GM19240 (cell line): ENCODE results near the gene MVB12B.

ENCODE experiments used
- DNase-seq: peaks from one replicate; pipeline ENCODE4 v3.0.0; 2011; ENCODE audit warnings: low spot score; ENCODE audit not compliant: insufficient read length

The MVB12B gene

GRCh38 chr9:126489581-126490213 is 163.1 kb downstream of the MVB12B start:
- DNase-seq = no peak

- DNase-seq = no peak
Measured at GRCh38 chr9:126490214-126490631, 163.6 kb downstream of the MVB12B start.

- peak; percentile 40 for DNase-seq
Measured at GRCh38 chr9:126490871-126491567, 164.4 kb downstream of the MVB12B start.

- DNase-seq = no peak
Measured at GRCh38 chr9:126491568-126491879, 164.9 kb downstream of the MVB12B start.

GRCh38 chr9:126491949-126492348 is 165.3 kb downstream of the MVB12B start:
- no peak for DNase-seq

- no peak for DNase-seq
Measured at GRCh38 chr9:126494264-126494663, 167.6 kb downstream of the MVB12B start.

GRCh38 chr9:126494746-126495145 is 168.1 kb downstream of the MVB12B start:
- DNase-seq = no peak

- DNase-seq = no peak
Measured at GRCh38 chr9:126495411-126496180, 169.0 kb downstream of the MVB12B start.

- DNase-seq = no peak
Measured at GRCh38 chr9:126496181-126496576, 169.6 kb downstream of the MVB12B start.

- DNase-seq = no peak
Measured at GRCh38 chr9:126496781-126497659, 170.4 kb downstream of the MVB12B start.

GRCh38 chr9:126497660-126498275 is 171.1 kb downstream of the MVB12B start:
- no peak for DNase-seq

- no peak for DNase-seq
Measured at GRCh38 chr9:126498331-126498730, 171.7 kb downstream of the MVB12B start.

GRCh38 chr9:126499005-126499910 is 172.6 kb downstream of the MVB12B start:
- peak; percentile 33 for DNase-seq

GRCh38 chr9:126499911-126500599 is 173.4 kb downstream of the MVB12B start:
- no peak for DNase-seq

- DNase-seq = peak; percentile 57
Measured at GRCh38 chr9:126500600-126501382, 174.2 kb downstream of the MVB12B start.

GRCh38 chr9:126501383-126502331 is 175.0 kb downstream of the MVB12B start:
- no peak for DNase-seq
